Ovary (tissue), 3 donors: ENCODE results near the gene SYDE2.

Experiments used
- CTCF ChIP-seq, 3 donors: fragments of 450-650 bp in 2 of 3; fragments of 200-600 bp in 1 of 3; IDR thresholded peaks; one replicate each; pipeline versions ENCODE4 v1.5.1 to v1.8.0; 2016 to 2022; ENCODE audit warnings: antibody characterized with exemption in 3 of 3, mild to moderate bottlenecking in 1 of 3
- EP300 ChIP-seq: sonication (generic); formaldehyde crosslinking; IDR thresholded peaks from one replicate; pipeline ENCODE4 v1.6.1; 2017; ENCODE audit warnings: antibody characterized with exemption
- POLR2A ChIP-seq: fragments of 450-650 bp; IDR thresholded peaks from one replicate; pipeline ENCODE4 v1.6.1; 2017; ENCODE audit warnings: antibody characterized with exemption, mild to moderate bottlenecking, moderate library complexity
- donor health status: DM: no; HTN: no; CAD: no.

- no peak for TF ChIP-seq POLR2A
- no peak for TF ChIP-seq EP300
- TF ChIP-seq CTCF (IDR thresholded peaks at IDR 0.05), result no peak
Observed at GRCh38 chr1:85144351-85144750, 56.5 kb downstream of the SYDE2 start.
